Adipocyte (in vitro differentiated cells): ENCODE results near the gene LIN7B.
"Not testable (repeated sequence)": the region's sequence is repeated elsewhere in the genome, so short reads cannot be mapped to it uniquely, and the experiment has no call there.

ENCODE experiments used
- DNase-seq: peaks from one replicate; pipeline ENCODE4 v3.0.0-alpha.2; 2015; ENCODE audit warnings: low read depth
- H3K27me3 ChIP-seq: replicated peaks from 2 replicates; pipeline ENCODE4 v1.7.0; 2013; ENCODE audit warnings: mild to moderate bottlenecking, low read length, moderate library complexity; ENCODE audit not compliant: control insufficient read depth, insufficient read depth
- H3K36me3 ChIP-seq: 2 replicates; pipeline ENCODE4 v1.7.0; 2013; ENCODE audit warnings: low read length, mild to moderate bottlenecking, moderate library complexity; ENCODE audit not compliant: control insufficient read depth, insufficient read depth, severe bottlenecking
- H3K4me1 ChIP-seq: 2 replicates; pipeline ENCODE4 v1.7.0; 2013; ENCODE audit warnings: mild to moderate bottlenecking, low read length, moderate library complexity; ENCODE audit not compliant: control insufficient read depth, insufficient read depth
- H3K4me3 ChIP-seq: 2 replicates; pipeline ENCODE4 v1.7.0; 2013; ENCODE audit warnings: mild to moderate bottlenecking, low read length, moderate library complexity
- H3K9ac ChIP-seq: 2 replicates; pipeline ENCODE4 v1.7.0; 2013; ENCODE audit warnings: mild to moderate bottlenecking, low read length, moderate library complexity
- H3K9me3 ChIP-seq: 2 replicates; pipeline ENCODE4 v1.7.0; 2013; ENCODE audit warnings: mild to moderate bottlenecking, low read length, moderate library complexity; ENCODE audit not compliant: control insufficient read depth

LIN7B gene

DNA sequence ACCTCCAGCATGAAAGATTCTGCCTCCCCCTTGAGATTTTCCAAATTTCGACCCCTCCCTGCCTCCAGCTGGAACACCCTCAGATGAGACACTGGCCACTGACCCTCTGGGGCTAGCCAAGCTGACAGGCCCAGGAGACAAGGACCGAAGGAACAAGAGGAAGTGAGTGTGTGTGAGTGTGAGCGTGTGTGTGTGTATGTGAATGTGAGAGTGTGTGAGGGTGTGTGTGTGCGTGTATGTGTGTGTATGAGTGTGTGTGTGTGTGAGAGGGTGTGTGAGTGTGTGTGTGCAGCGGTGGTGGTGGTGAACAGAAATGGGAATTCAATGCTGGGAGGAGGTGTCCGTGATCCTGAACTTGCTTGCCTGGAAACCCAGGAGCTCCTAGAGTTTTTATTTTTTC lies 27.2 kb downstream of the LIN7B start:
- H3K4me3 ChIP-seq: no peak overlapping the region
- no peaks in the 10 kb centered on the region for H3K36me3 ChIP-seq
- no peaks in the 10 kb centered on the region for H3K27me3 ChIP-seq
- no peak overlapping the region for H3K9ac ChIP-seq
- no peaks in the 10 kb centered on the region for H3K9me3 ChIP-seq
- H3K4me1 ChIP-seq: peaks cover 10% of the 10 kb centered on the region
- DNase-seq: no peak

- H3K4me1 ChIP-seq: peaks cover 11% of the 10 kb centered on the region
- peak overlapping the region; percentile 30 for H3K9ac ChIP-seq
- peak overlapping the region; percentile 81 for H3K4me3 ChIP-seq
- peak; percentile 98 for DNase-seq
- no peaks in the 10 kb centered on the region for H3K36me3 ChIP-seq
- H3K9me3 ChIP-seq: no peaks in the 10 kb centered on the region
- H3K27me3 ChIP-seq: no peaks in the 10 kb centered on the region
Measured at GRCh38 chr19:49142866-49143335, 28.7 kb downstream of the LIN7B start.

- Histone ChIP-seq H3K4me3 (peak overlapping the region; percentile 52), H3K9ac (peak overlapping the region; percentile 17), H3K27me3 (no peaks in the 10 kb centered on the region), H3K4me1 (peaks cover 22% of the 10 kb centered on the region), H3K9me3 (no peaks in the 10 kb centered on the region), H3K36me3 (no peaks in the 10 kb centered on the region)
- DNase-seq: peak; percentile 82
Measured at GRCh38 chr19:49145573-49146407, 31.6 kb downstream of the LIN7B start.

- not testable (repeated sequence) for H3K27me3 ChIP-seq, H3K9ac ChIP-seq, H3K9me3 ChIP-seq, H3K36me3 ChIP-seq
- Histone ChIP-seq H3K4me3 (peak overlapping the region; percentile 52), H3K4me1 (peaks cover 26% of the 10 kb centered on the region)
- peak; percentile 22 for DNase-seq
Measured at GRCh38 chr19:49146408-49146770, 32.2 kb downstream of the LIN7B start.

GRCh38 chr19:49148044-49148682 lies 34.0 kb downstream of the LIN7B start:
- H3K9ac ChIP-seq: no peak overlapping the region
- no peaks in the 10 kb centered on the region for H3K36me3 ChIP-seq
- DNase-seq: no peak
- peaks cover 27% of the 10 kb centered on the region for H3K4me1 ChIP-seq
- H3K4me3 ChIP-seq: no peak overlapping the region
- H3K27me3 ChIP-seq: no peaks in the 10 kb centered on the region
- H3K9me3 ChIP-seq: no peaks in the 10 kb centered on the region

DNA sequence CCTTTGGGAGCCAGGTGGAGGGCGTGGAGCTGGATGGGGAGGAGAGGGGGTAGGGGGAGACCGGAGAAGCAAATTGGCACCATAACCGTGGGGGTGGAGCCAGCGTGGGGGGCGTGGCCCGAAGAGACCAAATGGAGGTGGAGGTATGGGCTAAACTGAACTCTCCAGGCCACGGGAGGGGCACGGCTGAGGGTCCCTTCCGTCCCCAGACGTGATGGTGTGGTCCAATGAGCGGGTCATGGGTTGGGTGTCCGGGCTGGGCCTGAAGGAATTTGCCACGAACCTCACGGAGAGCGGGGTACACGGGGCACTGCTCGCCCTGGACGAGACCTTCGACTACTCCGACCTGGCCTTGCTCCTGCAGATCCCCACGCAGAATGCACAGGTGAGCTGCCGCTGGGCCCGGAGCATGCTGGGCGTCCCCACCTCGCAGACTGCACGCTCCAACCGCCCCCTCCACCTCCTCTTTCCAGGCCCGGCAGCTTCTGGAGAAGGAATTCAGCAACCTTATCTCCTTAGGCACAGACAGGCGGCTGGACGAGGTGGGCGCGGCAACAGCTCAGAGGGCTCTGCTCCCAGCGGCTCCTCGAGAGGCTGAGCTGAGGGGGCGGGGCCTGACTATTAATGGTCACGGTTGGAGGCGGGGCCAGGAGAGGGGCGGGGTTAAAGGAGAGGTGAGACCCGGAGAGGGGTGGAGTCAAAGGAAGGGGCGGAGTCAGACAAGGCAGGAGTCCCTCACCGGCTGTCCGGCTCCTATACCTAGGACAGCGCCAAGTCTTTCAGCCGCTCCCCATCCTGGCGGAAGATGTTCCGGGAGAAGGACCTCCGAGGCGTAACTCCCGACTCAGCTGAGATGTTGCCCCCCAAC lies 34.8 kb downstream of the LIN7B start:
- Histone ChIP-seq H3K4me3 (peak overlapping the region; percentile 98), H3K9ac (peak overlapping the region; percentile 92), H3K27me3 (no peaks in the 10 kb centered on the region), H3K4me1 (peaks cover 27% of the 10 kb centered on the region), H3K9me3 (no peaks in the 10 kb centered on the region), H3K36me3 (no peaks in the 10 kb centered on the region)
- peak; percentile 98 for DNase-seq

DNA sequence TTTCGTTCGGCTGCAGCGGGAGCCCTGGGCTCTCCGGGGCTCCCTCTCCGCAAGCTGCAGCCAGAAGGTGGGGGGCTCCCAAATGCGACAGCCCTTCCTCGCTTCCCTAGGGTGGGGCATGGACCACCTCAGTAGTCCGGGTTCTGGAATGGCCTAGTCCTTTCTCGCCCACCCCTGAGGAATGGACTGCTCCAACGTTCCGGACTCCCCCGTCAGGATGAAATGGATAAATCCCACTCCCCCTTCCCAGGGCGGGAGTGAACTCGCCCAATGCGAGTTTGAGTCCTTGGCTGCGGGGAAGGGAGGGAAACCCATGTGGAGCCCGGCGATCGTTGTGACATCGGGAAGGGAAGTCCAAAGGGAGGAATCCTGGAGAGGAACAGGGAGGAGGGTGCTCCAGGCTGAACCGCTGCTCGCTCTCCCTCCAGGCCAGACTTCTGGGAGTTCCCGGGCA lies 35.5 kb downstream of the LIN7B start:
- Histone ChIP-seq H3K36me3 (no peaks in the 10 kb centered on the region), H3K4me3 (peak overlapping the region; percentile 98), H3K9me3 (no peaks in the 10 kb centered on the region), H3K27me3 (no peaks in the 10 kb centered on the region), H3K9ac (peak overlapping the region; percentile 92), H3K4me1 (peaks cover 27% of the 10 kb centered on the region)
- peak; percentile 91 for DNase-seq

DNA sequence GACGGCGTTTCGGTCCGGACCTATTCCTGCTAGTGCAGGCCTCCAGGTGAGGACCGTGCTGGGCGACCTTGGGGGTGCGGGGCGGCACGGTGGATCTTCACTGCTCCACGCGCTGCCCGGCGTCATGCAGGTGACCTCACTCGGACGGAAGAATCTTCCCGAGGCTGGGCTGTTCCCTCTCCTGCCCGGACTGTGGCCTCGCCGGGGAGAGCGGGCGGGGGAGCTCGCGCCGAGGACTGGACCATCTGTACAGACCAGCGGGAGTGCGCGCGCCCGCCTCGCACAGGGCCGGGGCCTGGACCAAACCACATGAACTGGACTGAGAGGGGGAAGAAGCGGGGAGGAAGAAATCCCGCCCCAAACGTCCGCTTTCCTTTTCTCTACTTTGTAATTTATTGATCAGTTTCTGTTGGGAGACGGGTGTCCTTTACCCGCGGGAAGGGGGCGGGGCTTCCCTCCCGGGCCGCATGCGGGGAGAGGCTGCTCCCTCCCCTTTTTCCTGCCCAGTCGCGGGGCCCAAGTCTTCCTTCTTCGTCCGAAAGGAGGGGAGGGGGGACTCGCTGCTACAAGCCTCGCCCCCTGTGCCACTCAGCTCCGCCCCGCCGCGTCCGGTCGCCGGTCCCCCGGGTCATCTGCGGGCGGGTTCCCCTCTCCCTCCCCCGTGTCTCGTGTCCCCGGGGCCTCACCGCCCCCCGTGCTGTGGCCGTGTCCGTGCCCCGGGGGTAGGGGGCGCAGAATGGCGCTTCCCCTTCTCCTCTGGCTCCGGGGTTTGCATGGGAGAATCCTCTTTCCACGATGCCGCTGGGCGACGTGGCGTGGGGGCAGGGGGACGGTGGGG lies 36.2 kb downstream of the LIN7B start:
- Histone ChIP-seq H3K4me3 (peak overlapping the region; percentile 98), H3K9ac (peak overlapping the region; percentile 92), H3K36me3 (no peaks in the 10 kb centered on the region), H3K9me3 (no peaks in the 10 kb centered on the region), H3K27me3 (no peaks in the 10 kb centered on the region), H3K4me1 (peaks cover 27% of the 10 kb centered on the region)
- peak; percentile 92 for DNase-seq

DNA sequence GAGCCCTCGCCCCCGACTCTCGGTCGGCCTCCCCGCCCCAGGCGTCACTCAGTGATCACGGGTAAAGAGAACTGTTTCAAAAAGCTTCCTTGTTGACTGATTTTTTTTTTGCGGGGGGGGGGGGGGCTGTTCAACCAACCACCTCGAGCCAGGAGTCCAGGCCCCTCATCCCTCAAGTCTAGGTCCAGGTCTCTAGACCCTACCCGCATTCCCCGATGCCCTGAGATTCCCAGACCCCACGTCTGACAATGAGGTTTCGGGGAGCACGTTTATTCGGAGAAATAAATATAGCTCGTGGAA lies 36.7 kb downstream of the LIN7B start:
- DNase-seq: no peak
- Histone ChIP-seq H3K9me3 (no peaks in the 10 kb centered on the region), H3K9ac (peak overlapping the region; percentile 92), H3K4me3 (peak overlapping the region; percentile 98), H3K36me3 (no peaks in the 10 kb centered on the region), H3K27me3 (no peaks in the 10 kb centered on the region), H3K4me1 (peaks cover 22% of the 10 kb centered on the region)

DNA sequence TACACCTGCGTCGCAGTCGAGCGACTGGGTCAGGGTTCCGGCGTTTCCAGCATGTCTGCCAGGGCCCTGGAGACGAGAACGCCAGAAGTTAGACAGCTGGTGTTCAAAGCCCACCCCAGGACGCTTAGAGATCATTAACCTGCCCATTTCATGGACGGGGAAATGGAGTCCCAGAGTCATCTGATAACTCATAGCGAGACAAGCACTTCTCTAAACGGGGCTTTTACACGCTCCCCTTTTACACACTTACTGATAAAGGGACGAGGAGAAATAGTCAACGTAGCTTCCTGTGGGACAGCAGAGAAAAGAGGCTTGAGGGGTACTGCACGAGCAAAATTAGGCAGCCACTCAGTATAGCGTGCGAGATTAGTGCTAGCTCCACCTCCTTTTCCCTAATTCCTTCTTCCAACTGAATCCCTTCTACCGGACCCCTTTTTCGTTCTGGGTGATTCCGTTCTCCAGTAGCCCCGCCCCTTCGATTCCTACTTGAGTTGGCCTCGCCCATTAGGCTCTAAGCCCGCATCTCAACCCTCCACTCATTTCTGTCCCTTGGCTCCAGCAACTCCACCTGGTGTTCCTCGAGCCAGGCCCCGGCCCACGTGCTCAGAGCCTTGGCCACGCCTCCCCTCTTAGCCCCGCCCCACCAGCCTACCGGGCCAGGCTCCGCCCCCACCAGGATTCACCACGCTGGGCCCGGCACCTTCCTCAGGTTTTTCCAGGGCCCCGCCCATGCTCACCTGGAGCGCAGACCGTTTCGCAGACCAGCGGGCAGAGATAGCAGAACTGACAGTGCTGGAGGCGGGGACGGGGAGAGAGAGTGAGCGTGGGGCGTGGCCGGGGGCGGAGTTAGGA lies 37.3 kb downstream of the LIN7B start:
- Histone ChIP-seq H3K9ac (peak overlapping the region; percentile 92), H3K27me3 (peaks cover 4% of the 10 kb centered on the region), H3K36me3 (no peaks in the 10 kb centered on the region), H3K4me3 (peak overlapping the region; percentile 11), H3K4me1 (peaks cover 17% of the 10 kb centered on the region), H3K9me3 (no peaks in the 10 kb centered on the region)
- peak; percentile 70 for DNase-seq
